ENCODE data around the gene AAMDC. TPM values are rescaled to one million over a fixed set of nuclear protein-coding genes. Genes with fewer than 3 reads are reported as not detected.
"Not testable (repeated sequence)": the region's sequence is repeated elsewhere in the genome, so short reads cannot be mapped to it uniquely, and the experiment has no call there.

AAMDC gene
- total RNA-seq, 1 experiment from 2014 or later, result 20.7 TPM

- peak overlapping the region; percentile 10; the same call in 1 of the 2 replicates for H3K14ac ChIP-seq (ENCODE audit: insufficient read depth, low read length)
- DNase-seq, result no peak
- H3K4me1 ChIP-seq (ENCODE audit: insufficient read depth, low read length), result no peaks in the 10 kb centered on the region
- H2BK20ac ChIP-seq (ENCODE audit: low read depth, low read length, poor library complexity, severe bottlenecking), result no peak overlapping the region
- H3K23ac ChIP-seq (ENCODE audit: insufficient read length, low read depth, low read length), result no peak overlapping the region
- H3K27ac Mint-ChIP-seq, result peak overlapping the region; percentile 84 to 97 (median 94)
- H2AK5ac ChIP-seq (ENCODE audit: insufficient read length, low read length), result no peak overlapping the region
- H3K79me1 ChIP-seq (ENCODE audit: insufficient read depth, low read depth, low read length, poor library complexity, severe bottlenecking), result no peaks in the 10 kb centered on the region
- peaks cover 8 to 15% of the 10 kb centered on the region in 2 experiments for H3K4me1 Mint-ChIP-seq
- H3K23me2 ChIP-seq (ENCODE audit: insufficient read length, low read depth, low read length, poor library complexity, severe bottlenecking), result peaks cover 5% of the 10 kb centered on the region
- no peaks in the 10 kb centered on the region; the same call in 1 of the 2 replicates for H3K27me3 Mint-ChIP-seq (ENCODE audit: low read depth)
- no peak overlapping the region for H3K56ac ChIP-seq (ENCODE audit: insufficient read length, low read depth, low read length)
- H4K8ac ChIP-seq (replicated peaks; ENCODE audit: insufficient read length, low read depth, low read length), result no peak overlapping the region
- no peak overlapping the region for H2BK5ac ChIP-seq (ENCODE audit: insufficient read length, low read length)
- H4K5ac ChIP-seq (ENCODE audit: insufficient read length, low read depth, low read length), result no peak overlapping the region
- no peak overlapping the region for H3K4ac ChIP-seq (ENCODE audit: low read depth, low read length)
- H2BK15ac ChIP-seq (ENCODE audit: low read depth, low read length), result no peak overlapping the region
- no peak overlapping the region for H4K91ac ChIP-seq (ENCODE audit: insufficient read length, low read depth, low read length)
- H3K79me2 ChIP-seq (ENCODE audit: insufficient read depth, low read length), result peaks cover 18% of the 10 kb centered on the region
- no peak overlapping the region for H2BK12ac ChIP-seq (ENCODE audit: insufficient read length, low read depth, low read length)
- H3T11ph ChIP-seq (ENCODE audit: low read length), result no peak overlapping the region
- no peak overlapping the region for H3K27ac ChIP-seq (ENCODE audit: insufficient read length, low read depth, low read length)
- H2AFZ ChIP-seq (ENCODE audit: low read length), result no peak overlapping the region
- TF ChIP-seq CTCF (conservative IDR thresholded peaks at IDR 0.05), result no peak
- H3K36me3 Mint-ChIP-seq (ENCODE audit: insufficient read depth in 1 of 3, low read depth in 3 of 3), result peaks cover 0 to 6% (median 4%) of the 10 kb centered on the region in 3 experiments; a peak in 3 of 7 replicates
- no peaks in the 10 kb centered on the region for H3K9me3 ChIP-seq (ENCODE audit: control insufficient read depth, low read depth, low read length)
- no CpG with 5 or more reads among the region's 16 CpGs for WGBS (ENCODE audit: extremely low coverage, insufficient read length, low lambda C conversion rate)
- no peaks in the 10 kb centered on the region; a peak in 2 of 5 replicates for H3K9me3 Mint-ChIP-seq
- H3K9ac ChIP-seq (ENCODE audit: extremely low read depth, insufficient read length, low read length), result peak overlapping the region; percentile 44
- H4K20me1 ChIP-seq (ENCODE audit: control insufficient read depth, insufficient read depth, insufficient read length), result no peaks in the 10 kb centered on the region
- no peak overlapping the region for H2BK120ac ChIP-seq (ENCODE audit: low read depth, low read length, poor library complexity, severe bottlenecking)
- H3K27me3 ChIP-seq (ENCODE audit: insufficient read depth, low read length), result no peaks in the 10 kb centered on the region
- H3K4me3 Mint-ChIP-seq, result peak overlapping the region; percentile 93 to 99
- H3K4me2 ChIP-seq (ENCODE audit: insufficient read depth, insufficient read length, low read length), result peak overlapping the region; percentile 64
- no peak overlapping the region for H3K18ac ChIP-seq (ENCODE audit: insufficient read length, low read depth, low read length)
Observed at GRCh38 chr11:77821349-77821851, 456 bp downstream of the AAMDC start.

GRCh38 chr11:77822126-77822525 is 1.2 kb downstream of the AAMDC start:
- H3K9ac ChIP-seq (ENCODE audit: extremely low read depth, insufficient read length, low read length); H3K27ac ChIP-seq (ENCODE audit: insufficient read length, low read depth, low read length): not testable (repeated sequence)

More at GRCh38 chr11:77822126-77822525, 1.2 kb downstream of the AAMDC start:
- not testable (repeated sequence) for H3K23me2 ChIP-seq (ENCODE audit: insufficient read length, low read depth, low read length, poor library complexity, severe bottlenecking); H2AK5ac ChIP-seq (ENCODE audit: insufficient read length, low read length); H2BK5ac ChIP-seq (ENCODE audit: insufficient read length, low read length); H4K20me1 ChIP-seq (ENCODE audit: control insufficient read depth, insufficient read depth, insufficient read length); H3K9me3 Mint-ChIP-seq; H3K23ac ChIP-seq (ENCODE audit: insufficient read length, low read depth, low read length); H2BK12ac ChIP-seq (ENCODE audit: insufficient read length, low read depth, low read length); DNase-seq; H3K4me1 ChIP-seq (ENCODE audit: insufficient read depth, low read length); H4K91ac ChIP-seq (ENCODE audit: insufficient read length, low read depth, low read length); H2BK120ac ChIP-seq (ENCODE audit: low read depth, low read length, poor library complexity, severe bottlenecking); H2BK15ac ChIP-seq (ENCODE audit: low read depth, low read length); H3K18ac ChIP-seq (ENCODE audit: insufficient read length, low read depth, low read length); H3T11ph ChIP-seq (ENCODE audit: low read length); H3K27me3 Mint-ChIP-seq (ENCODE audit: low read depth); H2BK20ac ChIP-seq (ENCODE audit: low read depth, low read length, poor library complexity, severe bottlenecking); H3K79me1 ChIP-seq (ENCODE audit: insufficient read depth, low read depth, low read length, poor library complexity, severe bottlenecking); H2AFZ ChIP-seq (ENCODE audit: low read length); H4K8ac ChIP-seq (replicated peaks; ENCODE audit: insufficient read length, low read depth, low read length); H4K5ac ChIP-seq (ENCODE audit: insufficient read length, low read depth, low read length); H3K4ac ChIP-seq (ENCODE audit: low read depth, low read length); H3K27me3 ChIP-seq (ENCODE audit: insufficient read depth, low read length); H3K9me3 ChIP-seq (ENCODE audit: control insufficient read depth, low read depth, low read length); H3K27ac Mint-ChIP-seq; H3K14ac ChIP-seq (ENCODE audit: insufficient read depth, low read length); H3K36me3 Mint-ChIP-seq (ENCODE audit: insufficient read depth in 1 of 3, low read depth in 3 of 3); H3K56ac ChIP-seq (ENCODE audit: insufficient read length, low read depth, low read length)
- Histone ChIP-seq H3K79me2 (ENCODE audit: insufficient read depth, low read length) (peaks cover 11% of the 10 kb centered on the region), H3K4me2 (ENCODE audit: insufficient read depth, insufficient read length, low read length) (peak overlapping the region; percentile 64)
- Mint-ChIP-seq H3K4me1 (peaks cover 8 to 12% of the 10 kb centered on the region in 2 experiments), H3K4me3 (peak overlapping the region; percentile 36 to 71; a peak in 4 of 5 replicates)
- no CpG with 5 or more reads among the region's 13 CpGs for WGBS (ENCODE audit: extremely low coverage, insufficient read length, low lambda C conversion rate)

Data from H9 (cell line).